GM19455 (cell line): ENCODE measurements around the gene ARV1.
"Not testable (repeated sequence)": the region's sequence is repeated elsewhere in the genome, so short reads cannot be mapped to it uniquely, and the experiment has no call there.

Experiments used
- ATAC-seq: cut with Tn5 transposase; IDR thresholded peaks from one replicate; pipeline ENCODE4 v1.9.1; 2021; ENCODE audit not compliant: unreplicated experiment

The ARV1 gene

DNA sequence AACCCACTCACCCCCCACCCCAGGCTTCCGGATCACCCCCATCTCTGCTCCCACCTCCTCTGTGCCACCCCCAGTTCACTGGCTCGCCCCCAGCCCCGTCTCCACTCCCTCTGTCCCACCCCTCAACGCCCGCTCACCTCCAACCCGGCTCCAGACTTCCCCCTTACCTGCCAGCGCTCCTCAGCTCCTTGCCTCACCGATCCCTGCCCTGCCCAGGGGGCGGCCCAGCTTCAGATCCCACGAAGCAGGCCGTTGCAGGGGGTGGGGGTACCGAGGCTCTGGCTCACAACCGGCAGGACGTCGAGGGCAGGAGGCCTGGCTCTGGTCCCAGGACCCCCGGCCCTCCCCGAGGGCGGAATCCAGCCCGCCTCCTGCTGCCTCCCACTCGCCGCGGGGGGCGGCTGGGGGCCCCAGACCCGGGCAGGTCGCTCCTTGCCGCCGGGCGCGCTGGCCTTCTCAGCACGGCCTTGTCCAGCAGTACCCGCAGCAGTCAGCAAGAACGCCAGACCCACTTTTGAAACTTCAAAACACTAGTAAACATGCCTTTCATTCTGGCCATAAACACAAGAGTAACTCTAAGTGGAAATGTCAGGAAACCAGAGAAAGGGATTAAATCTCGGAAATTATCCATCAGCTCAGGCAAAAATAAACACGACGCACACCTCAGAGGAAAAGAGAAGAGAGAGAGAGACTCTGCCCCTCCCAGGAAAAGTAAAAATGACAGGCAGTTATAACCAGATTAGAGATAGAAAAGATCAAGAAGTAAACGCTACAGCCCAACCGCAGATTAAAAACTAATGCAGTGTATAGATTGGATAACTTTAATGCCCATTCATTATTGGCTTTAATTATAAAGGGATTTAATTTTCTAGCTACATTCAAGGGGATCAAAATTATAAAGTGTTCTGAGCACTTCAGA is 62.2 kb downstream of the ARV1 start:
- ATAC-seq: no peak

DNA sequence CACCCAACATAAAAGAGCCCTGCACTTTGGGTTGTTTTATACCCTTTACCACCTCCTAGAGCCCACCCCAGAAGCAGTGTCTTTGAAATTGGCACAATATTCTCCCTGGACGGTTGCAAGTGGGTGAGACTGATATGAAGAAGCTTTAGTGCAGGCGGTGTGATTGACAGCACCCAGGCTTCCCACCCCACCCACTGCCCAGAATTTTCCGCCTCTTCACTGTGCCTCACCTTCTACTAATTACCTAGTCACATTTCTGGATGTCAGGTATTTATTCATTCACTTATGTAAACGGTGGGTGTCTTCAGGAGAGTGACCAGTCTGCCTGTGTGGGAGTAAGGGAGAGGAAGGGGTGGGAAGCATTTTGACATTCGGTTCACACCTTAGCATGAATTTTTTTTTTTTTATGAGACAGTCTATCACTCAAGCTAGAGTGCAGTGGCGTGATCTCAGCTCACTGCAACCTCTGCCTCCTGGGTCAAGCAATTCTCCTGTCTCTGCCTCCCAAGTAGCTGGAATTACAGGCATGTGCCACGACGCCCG is 62.9 kb downstream of the ARV1 start:
- no peak for ATAC-seq

DNA sequence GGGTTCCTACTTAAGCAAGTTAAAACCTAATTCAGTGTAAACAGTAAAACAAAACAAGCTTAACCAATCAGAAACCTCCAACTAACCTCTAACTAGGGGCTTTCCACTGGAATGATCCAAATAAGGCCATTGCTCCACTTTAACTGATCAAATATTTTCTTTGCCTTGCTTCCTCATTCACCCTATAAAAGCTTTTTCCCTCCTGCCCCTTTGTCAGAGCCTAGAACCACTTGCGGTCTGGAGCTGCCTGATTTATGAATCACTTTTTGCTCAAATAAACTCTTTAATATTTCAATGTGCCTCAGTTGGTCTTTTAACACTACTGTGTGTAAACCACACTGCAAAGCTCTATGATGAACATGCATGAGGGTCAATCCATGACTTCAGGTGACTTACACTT is 65.7 kb downstream of the ARV1 start:
- no peak for ATAC-seq

DNA sequence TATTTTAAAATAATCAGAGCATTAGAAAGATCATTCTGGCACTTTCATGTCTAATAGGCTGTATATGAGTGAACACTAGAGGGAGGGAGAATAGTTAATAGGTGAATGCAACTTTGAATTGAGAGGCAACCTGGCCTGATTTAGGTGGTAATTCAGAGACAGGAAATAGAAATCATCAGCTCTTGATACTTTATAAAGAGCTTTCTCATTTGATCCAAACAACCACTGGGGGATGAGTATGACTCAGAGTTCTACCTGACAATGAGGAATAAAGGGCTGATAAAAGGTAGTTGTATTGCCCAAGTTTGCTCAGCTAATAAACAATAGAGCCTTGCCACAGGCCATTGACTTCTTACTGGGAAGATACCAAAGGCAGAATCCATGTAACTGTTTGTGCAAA is 66.4 kb downstream of the ARV1 start:
- ATAC-seq: no peak

DNA sequence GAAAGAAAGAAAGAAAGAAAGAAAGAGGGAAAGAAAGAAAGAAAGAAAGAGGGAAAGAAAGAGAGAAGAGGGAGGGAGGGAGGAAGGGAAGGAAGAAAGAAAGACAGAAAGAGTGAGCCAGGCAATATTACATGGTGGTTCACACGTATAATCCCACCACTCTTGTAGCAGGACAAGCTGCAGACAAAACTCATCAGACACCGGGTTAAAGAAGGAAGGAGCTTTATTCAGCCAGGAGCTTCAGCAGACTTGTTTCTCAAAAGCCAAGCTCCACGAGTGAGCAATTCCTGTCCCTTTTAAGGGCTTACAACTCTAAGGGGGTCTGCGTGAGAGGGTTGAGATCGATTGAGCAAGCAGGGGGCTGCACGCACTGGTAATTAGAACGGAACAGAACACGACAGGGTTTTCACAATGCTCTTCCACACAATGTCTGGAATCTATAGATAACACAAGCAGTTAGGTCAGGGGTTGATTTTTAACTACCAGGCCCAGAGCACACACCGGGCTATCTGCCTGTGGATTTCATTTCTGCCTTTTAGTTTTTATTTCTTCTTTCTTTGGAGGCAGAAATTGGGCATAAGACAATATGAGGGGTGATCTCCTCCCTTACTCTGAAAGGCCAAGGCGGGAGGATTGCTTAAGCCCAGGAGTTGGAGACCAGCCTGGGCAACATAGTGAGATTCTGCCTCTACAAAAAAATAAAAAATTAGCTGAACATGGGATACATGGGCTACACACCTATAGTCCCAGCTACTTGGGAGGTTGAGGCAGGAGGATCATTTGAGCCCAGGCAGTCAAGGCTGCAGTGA is 67.2 kb downstream of the ARV1 start:
- ATAC-seq: not testable (repeated sequence)

DNA sequence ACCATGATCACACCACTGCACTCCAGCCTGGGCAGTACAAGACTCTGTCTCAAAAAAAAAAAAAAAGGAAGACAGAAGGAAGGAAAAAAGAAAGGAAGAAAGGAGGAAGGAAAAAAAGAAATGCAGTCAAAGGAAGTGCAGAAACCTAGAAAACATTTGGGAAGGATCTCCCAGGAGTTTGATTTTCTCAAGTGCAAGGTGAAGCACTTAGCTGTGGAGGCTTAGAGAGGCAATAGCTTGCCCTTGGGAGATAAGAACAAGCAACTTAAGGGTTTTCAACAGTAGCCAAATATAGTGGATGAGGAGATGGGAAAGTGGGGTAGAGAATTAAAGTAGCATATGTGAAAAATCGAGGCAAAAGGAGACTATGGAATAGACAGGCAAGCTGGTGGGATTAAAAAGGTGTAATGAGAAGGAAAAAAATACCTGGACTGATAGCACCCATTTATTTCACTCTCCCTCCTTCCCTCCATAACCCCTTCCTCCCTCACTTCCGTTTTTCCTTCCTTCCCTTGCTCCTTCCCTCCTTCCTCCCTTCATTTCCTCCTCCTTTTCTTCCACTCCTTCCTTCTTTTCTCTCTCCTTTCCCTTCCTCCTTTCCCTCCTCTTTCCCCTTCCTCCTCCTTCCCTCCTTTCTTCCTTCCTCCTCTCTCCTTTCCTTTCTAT is 68.0 kb downstream of the ARV1 start:
- ATAC-seq: no peak

DNA sequence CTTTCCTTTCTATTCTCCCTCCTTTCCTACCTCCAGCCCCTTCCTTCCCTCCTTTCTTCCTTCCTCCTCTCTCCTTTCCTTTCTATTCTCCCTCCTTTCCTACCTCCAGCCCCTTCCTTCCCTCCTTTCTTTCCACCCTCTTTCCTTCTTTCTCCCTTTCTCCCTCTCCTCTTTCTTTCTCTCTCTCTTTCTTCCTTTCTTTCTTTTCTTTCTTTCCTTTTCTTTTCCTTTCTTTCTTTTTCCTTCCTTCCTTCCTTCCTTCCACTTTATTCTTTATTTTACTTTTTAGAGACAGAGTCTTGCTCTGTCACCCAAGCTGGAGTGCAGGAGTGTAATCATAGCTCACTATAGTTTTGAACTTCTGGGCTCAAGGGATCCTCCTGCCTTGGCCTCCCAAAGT is 68.6 kb downstream of the ARV1 start:
- not testable (repeated sequence) for ATAC-seq

DNA sequence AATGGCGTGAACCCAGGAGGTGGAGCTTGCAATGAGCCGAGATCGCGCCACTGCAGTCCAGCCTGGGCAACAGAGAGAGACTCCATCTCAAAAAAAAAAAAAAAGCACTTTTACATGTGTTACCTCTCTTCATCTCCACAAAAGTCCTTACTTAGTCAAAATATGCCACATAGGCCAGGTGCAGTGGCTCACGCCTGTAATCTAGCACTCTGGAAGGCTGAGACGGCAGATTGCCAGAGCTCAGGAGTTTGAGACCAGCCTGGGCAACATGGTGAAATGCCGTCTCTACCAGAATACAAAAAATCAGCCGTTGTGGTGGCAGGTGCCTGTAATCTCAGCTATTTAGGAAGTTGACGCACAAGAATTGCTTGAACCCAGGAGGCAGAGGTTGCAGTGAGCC is 69.5 kb downstream of the ARV1 start:
- not testable (repeated sequence) for ATAC-seq

DNA sequence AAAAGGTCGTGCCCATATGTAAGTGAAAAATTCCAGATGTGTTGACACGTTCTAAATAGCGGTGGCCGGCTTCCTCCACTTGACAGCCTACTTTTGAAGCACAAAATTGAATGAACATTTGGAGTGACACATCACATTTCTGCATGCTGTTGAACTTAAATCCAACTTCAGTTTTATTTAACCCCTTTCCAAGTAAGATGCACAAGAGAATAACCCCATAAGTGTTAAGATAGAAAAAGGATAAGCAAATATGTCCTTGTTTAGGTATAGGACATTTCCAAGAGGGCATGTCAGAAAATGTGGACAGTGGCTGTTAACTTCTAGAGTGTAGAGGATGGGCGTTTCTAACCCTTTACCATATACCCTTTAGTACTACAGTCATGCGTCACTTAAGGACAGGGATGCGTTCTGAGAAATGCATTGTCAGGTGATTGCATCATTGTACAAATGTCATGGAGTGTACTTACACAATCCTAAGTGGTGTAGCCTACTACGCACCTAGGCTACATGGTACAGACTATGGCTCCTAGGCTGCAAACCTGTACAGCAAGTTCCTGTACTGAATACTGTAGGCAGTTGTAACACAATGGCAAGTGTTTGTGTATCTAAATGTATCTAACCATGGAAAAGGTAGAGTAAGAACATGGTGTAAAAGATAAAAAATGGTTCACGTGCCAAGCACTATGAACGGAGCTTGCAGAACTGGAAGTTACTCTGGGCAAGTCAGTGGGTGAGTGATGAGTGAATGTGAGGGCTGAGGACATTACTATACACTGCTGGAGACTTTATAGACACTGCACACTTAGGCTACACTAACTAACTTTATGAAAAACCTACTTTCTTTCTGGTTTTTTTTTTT is 70.5 kb downstream of the ARV1 start:
- ATAC-seq: no peak
